ENCODE data around the gene KCNQ1.

The KCNQ1 gene

GRCh38 chr11:2564588-2565425, 120.0 kb downstream of the KCNQ1 start:
- no peak overlapping the region for H2AFZ ChIP-seq (ENCODE audit: low read length, unreplicated experiment)
- no peaks in the 10 kb centered on the region for H3K4me1 ChIP-seq (ENCODE audit: control insufficient read depth, insufficient read depth, low read length, unreplicated experiment)
- no peaks in the 10 kb centered on the region for H3K36me3 ChIP-seq (ENCODE audit: insufficient read depth, low read length)
- H3K4me3 ChIP-seq (ENCODE audit: low read depth, low read length): no peak overlapping the region
- H3K79me2 ChIP-seq (ENCODE audit: control insufficient read depth, insufficient read depth, low read length, unreplicated experiment): no peaks in the 10 kb centered on the region
- no peak overlapping the region for H3K27ac ChIP-seq (ENCODE audit: low read depth, low read length)
- H3K27me3 ChIP-seq (ENCODE audit: insufficient read depth, low read length): no peaks in the 10 kb centered on the region

GRCh38 chr11:2565447-2566222, 120.8 kb downstream of the KCNQ1 start:
- H3K4me1 ChIP-seq (ENCODE audit: control insufficient read depth, insufficient read depth, low read length, unreplicated experiment): no peaks in the 10 kb centered on the region

GRCh38 chr11:2566223-2567025, 121.6 kb downstream of the KCNQ1 start:
- Histone ChIP-seq H3K4me3 (ENCODE audit: low read depth, low read length) (no peak overlapping the region), H3K27ac (ENCODE audit: low read depth, low read length) (no peak overlapping the region), H2AFZ (ENCODE audit: low read length, unreplicated experiment) (no peak overlapping the region), H3K36me3 (ENCODE audit: insufficient read depth, low read length) (no peaks in the 10 kb centered on the region), H3K4me1 (ENCODE audit: control insufficient read depth, insufficient read depth, low read length, unreplicated experiment) (no peaks in the 10 kb centered on the region), H3K27me3 (ENCODE audit: insufficient read depth, low read length) (no peaks in the 10 kb centered on the region), H3K79me2 (ENCODE audit: control insufficient read depth, insufficient read depth, low read length, unreplicated experiment) (no peaks in the 10 kb centered on the region)

More at GRCh38 chr11:2565447-2566222, 120.8 kb downstream of the KCNQ1 start:
- Histone ChIP-seq H3K4me3 (ENCODE audit: low read depth, low read length) (no peak overlapping the region), H2AFZ (ENCODE audit: low read length, unreplicated experiment) (no peak overlapping the region), H3K27me3 (ENCODE audit: insufficient read depth, low read length) (no peaks in the 10 kb centered on the region), H3K79me2 (ENCODE audit: control insufficient read depth, insufficient read depth, low read length, unreplicated experiment) (no peaks in the 10 kb centered on the region), H3K36me3 (ENCODE audit: insufficient read depth, low read length) (no peaks in the 10 kb centered on the region), H3K27ac (ENCODE audit: low read depth, low read length) (no peak overlapping the region)

GRCh38 chr11:2567026-2567671, 122.3 kb downstream of the KCNQ1 start:
- H3K27me3 ChIP-seq (ENCODE audit: insufficient read depth, low read length): no peaks in the 10 kb centered on the region
- H3K4me1 ChIP-seq (ENCODE audit: control insufficient read depth, insufficient read depth, low read length, unreplicated experiment): no peaks in the 10 kb centered on the region
- H3K36me3 ChIP-seq (ENCODE audit: insufficient read depth, low read length): no peaks in the 10 kb centered on the region
- H2AFZ ChIP-seq (ENCODE audit: low read length, unreplicated experiment): no peak overlapping the region
- H3K27ac ChIP-seq (ENCODE audit: low read depth, low read length): no peak overlapping the region
- H3K4me3 ChIP-seq (ENCODE audit: low read depth, low read length): no peak overlapping the region
- H3K79me2 ChIP-seq (ENCODE audit: control insufficient read depth, insufficient read depth, low read length, unreplicated experiment): no peaks in the 10 kb centered on the region

GRCh38 chr11:2569321-2569721, 124.5 kb downstream of the KCNQ1 start:
- Histone ChIP-seq H3K27me3 (ENCODE audit: insufficient read depth, low read length) (no peaks in the 10 kb centered on the region), H3K79me2 (ENCODE audit: control insufficient read depth, insufficient read depth, low read length, unreplicated experiment) (no peaks in the 10 kb centered on the region), H3K4me1 (ENCODE audit: control insufficient read depth, insufficient read depth, low read length, unreplicated experiment) (no peaks in the 10 kb centered on the region), H3K27ac (ENCODE audit: low read depth, low read length) (no peak overlapping the region), H3K4me3 (ENCODE audit: low read depth, low read length) (no peak overlapping the region), H3K36me3 (ENCODE audit: insufficient read depth, low read length) (no peaks in the 10 kb centered on the region), H2AFZ (ENCODE audit: low read length, unreplicated experiment) (no peak overlapping the region)

- no peaks in the 10 kb centered on the region for H3K79me2 ChIP-seq (ENCODE audit: control insufficient read depth, insufficient read depth, low read length, unreplicated experiment)
- H3K36me3 ChIP-seq (ENCODE audit: insufficient read depth, low read length): no peaks in the 10 kb centered on the region
- H2AFZ ChIP-seq (ENCODE audit: low read length, unreplicated experiment): no peak overlapping the region
- H3K27ac ChIP-seq (ENCODE audit: low read depth, low read length): no peak overlapping the region
- no peak overlapping the region for H3K4me3 ChIP-seq (ENCODE audit: low read depth, low read length)
- no peaks in the 10 kb centered on the region for H3K4me1 ChIP-seq (ENCODE audit: control insufficient read depth, insufficient read depth, low read length, unreplicated experiment)
- no peaks in the 10 kb centered on the region for H3K27me3 ChIP-seq (ENCODE audit: insufficient read depth, low read length)
Measured at GRCh38 chr11:2569731-2570210, 125.0 kb downstream of the KCNQ1 start.

- H3K4me3 ChIP-seq (ENCODE audit: low read depth, low read length): no peak overlapping the region
- H3K4me1 ChIP-seq (ENCODE audit: control insufficient read depth, insufficient read depth, low read length, unreplicated experiment): no peaks in the 10 kb centered on the region
- no peaks in the 10 kb centered on the region for H3K27me3 ChIP-seq (ENCODE audit: insufficient read depth, low read length)
- no peaks in the 10 kb centered on the region for H3K36me3 ChIP-seq (ENCODE audit: insufficient read depth, low read length)
- H2AFZ ChIP-seq (ENCODE audit: low read length, unreplicated experiment): no peak overlapping the region
- H3K79me2 ChIP-seq (ENCODE audit: control insufficient read depth, insufficient read depth, low read length, unreplicated experiment): no peaks in the 10 kb centered on the region
- H3K27ac ChIP-seq (ENCODE audit: low read depth, low read length): no peak overlapping the region
Measured at GRCh38 chr11:2570211-2570811, 125.5 kb downstream of the KCNQ1 start.

GRCh38 chr11:2570841-2571597, 126.2 kb downstream of the KCNQ1 start:
- no peak overlapping the region for H3K4me3 ChIP-seq (ENCODE audit: low read depth, low read length)
- H3K4me1 ChIP-seq (ENCODE audit: control insufficient read depth, insufficient read depth, low read length, unreplicated experiment): no peaks in the 10 kb centered on the region
- no peak overlapping the region for H3K27ac ChIP-seq (ENCODE audit: low read depth, low read length)
- no peaks in the 10 kb centered on the region for H3K27me3 ChIP-seq (ENCODE audit: insufficient read depth, low read length)
- no peaks in the 10 kb centered on the region for H3K36me3 ChIP-seq (ENCODE audit: insufficient read depth, low read length)
- no peaks in the 10 kb centered on the region for H3K79me2 ChIP-seq (ENCODE audit: control insufficient read depth, insufficient read depth, low read length, unreplicated experiment)
- H2AFZ ChIP-seq (ENCODE audit: low read length, unreplicated experiment): no peak overlapping the region

GRCh38 chr11:2571598-2572281, 126.9 kb downstream of the KCNQ1 start:
- Histone ChIP-seq H3K4me1 (ENCODE audit: control insufficient read depth, insufficient read depth, low read length, unreplicated experiment) (no peaks in the 10 kb centered on the region), H3K36me3 (ENCODE audit: insufficient read depth, low read length) (no peaks in the 10 kb centered on the region), H3K79me2 (ENCODE audit: control insufficient read depth, insufficient read depth, low read length, unreplicated experiment) (no peaks in the 10 kb centered on the region), H3K27me3 (ENCODE audit: insufficient read depth, low read length) (no peaks in the 10 kb centered on the region), H3K4me3 (ENCODE audit: low read depth, low read length) (no peak overlapping the region), H2AFZ (ENCODE audit: low read length, unreplicated experiment) (no peak overlapping the region), H3K27ac (ENCODE audit: low read depth, low read length) (no peak overlapping the region)

Data from ACC112 (cell line).